Smooth muscle cell of the brain vasculature (primary cell): Measurements from ENCODE around the gene GSG1L.
"Not testable (repeated sequence)": the region's sequence is repeated elsewhere in the genome, so short reads cannot be mapped to it uniquely, and the experiment has no call there.

Experiments used
- DNase-seq: peaks from one replicate; pipeline ENCODE4 v3.0.0-alpha.2; 2012; ENCODE audit warnings: low read depth, low spot score

The GSG1L gene

GRCh38 chr16:27903046-27903655 is 160.4 kb downstream of the GSG1L start:
- DNase-seq: no peak

GRCh38 chr16:27902551-27902950 is 161.0 kb downstream of the GSG1L start:
- no peak for DNase-seq

- no peak for DNase-seq
Observed at GRCh38 chr16:27901956-27902355, 161.6 kb downstream of the GSG1L start.

- no peak for DNase-seq
Observed at GRCh38 chr16:27899736-27900135, 163.8 kb downstream of the GSG1L start.

- no peak for DNase-seq
Observed at GRCh38 chr16:27894386-27894785, 169.1 kb downstream of the GSG1L start.

GRCh38 chr16:27892879-27893278 is 170.6 kb downstream of the GSG1L start:
- no peak for DNase-seq

- DNase-seq: no peak
Observed at GRCh38 chr16:27890866-27891265, 172.6 kb downstream of the GSG1L start.

GRCh38 chr16:27890006-27890405 is 173.5 kb downstream of the GSG1L start:
- no peak for DNase-seq

GRCh38 chr16:27883576-27883975 is 179.9 kb downstream of the GSG1L start:
- no peak for DNase-seq

GRCh38 chr16:27880287-27880686 is 183.2 kb downstream of the GSG1L start:
- DNase-seq: no peak

- DNase-seq: no peak
Observed at GRCh38 chr16:27879601-27880247, 183.8 kb downstream of the GSG1L start.

- not testable (repeated sequence) for DNase-seq
Observed at GRCh38 chr16:27872627-27873026, 190.9 kb downstream of the GSG1L start.

GRCh38 chr16:27870116-27870798 is 193.3 kb downstream of the GSG1L start:
- DNase-seq: no peak

GRCh38 chr16:27869411-27869810 is 194.1 kb downstream of the GSG1L start:
- no peak for DNase-seq

GRCh38 chr16:27868180-27868579 is 195.3 kb downstream of the GSG1L start:
- DNase-seq: no peak

- no peak for DNase-seq
Observed at GRCh38 chr16:27867122-27868110, 196.1 kb downstream of the GSG1L start.

GRCh38 chr16:27863377-27863776 is 200.1 kb downstream of the GSG1L start:
- no peak for DNase-seq

- no peak for DNase-seq
Observed at GRCh38 chr16:27862953-27863352, 200.6 kb downstream of the GSG1L start.

- no peak for DNase-seq
Observed at GRCh38 chr16:27860091-27860490, 203.4 kb downstream of the GSG1L start.

GRCh38 chr16:27859020-27859419 is 204.5 kb downstream of the GSG1L start:
- DNase-seq: no peak

GRCh38 chr16:27853651-27854050 is 209.9 kb downstream of the GSG1L start:
- no peak for DNase-seq

- no peak for DNase-seq
Observed at GRCh38 chr16:27853101-27853500, 210.4 kb downstream of the GSG1L start.
